HEK293 (cell line): ENCODE results near the gene PON1.

Experiments used
- CTCF ChIA-PET: fragments of 350-600 bp; formaldehyde crosslinking; extraction: SDS; loops from one replicate; lab custom pipeline; 2021; ENCODE audit warnings: antibody characterized with exemption; lab: Yijun Ruan, JAX
- POLR2A ChIA-PET: fragments of 300-600 bp; formaldehyde crosslinking; extraction: SDS; loops from one replicate; lab custom pipeline; 2020; ENCODE audit warnings: antibody characterized with exemption, inconsistent platforms; lab: Yijun Ruan, JAX
- H3K27ac ChIP-seq: fragments of 200-500 bp; sonication (Bioruptor generic); 2 replicates; pipeline ENCODE4 v1.5.1; 2014; ENCODE audit warnings: low read depth, low read length, control low read depth, inconsistent platforms; ENCODE audit errors: extremely low read depth
- H3K36me3 ChIP-seq, 2 experiments: fragments of 200-500 bp in 1 of 2; sonication (Bioruptor generic) in 1 of 2; 1 replicate in 1 of 2; 2 replicates in 1 of 2; pipeline ENCODE4 v1.5.1; 2014 to 2017; ENCODE audit warnings: inconsistent platforms in 2 of 2, low read length in 2 of 2; ENCODE audit not compliant: control insufficient read depth in 2 of 2, insufficient read depth in 1 of 2
- H3K4me1 ChIP-seq: fragments of 200-500 bp; sonication (Bioruptor generic); 2 replicates; pipeline ENCODE4 v1.5.1; 2014; ENCODE audit warnings: mild to moderate bottlenecking, low read length, inconsistent platforms; ENCODE audit not compliant: control insufficient read depth, insufficient read depth
- H3K4me3 ChIP-seq: 2 replicates; pipeline ENCODE4 v1.5.1; 2011; ENCODE audit warnings: low read depth, mild to moderate bottlenecking, control low read depth, low read length, moderate library complexity
- H3K9me3 ChIP-seq: fragments of 200-500 bp; sonication (Bioruptor generic); 2 replicates; pipeline ENCODE4 v1.5.1; 2014; ENCODE audit warnings: low read depth, low read length, inconsistent platforms; ENCODE audit not compliant: control insufficient read depth, insufficient read depth
- ATF2 ChIP-seq: fragments of 450-650 bp; formaldehyde crosslinking; IDR thresholded peaks from 2 replicates; pipeline ENCODE4 v1.5.1; 2016; ENCODE audit warnings: missing biosample characterization, missing genetic modification characterization, low read depth
- SALL2 ChIP-seq: fragments of 450-650 bp; formaldehyde crosslinking; IDR thresholded peaks from 2 replicates; pipeline ENCODE4 v1.5.0; 2017; ENCODE audit warnings: missing biosample characterization, mild to moderate bottlenecking, missing genetic modification characterization, borderline replicate concordance
- ZBTB44 ChIP-seq: fragments of 450-650 bp; IDR thresholded peaks from 2 replicates; pipeline ENCODE4 v1.5.1; 2018; ENCODE audit warnings: missing biosample characterization, mild to moderate bottlenecking, missing genetic modification characterization
- ZFP41 ChIP-seq: fragments of 450-650 bp; formaldehyde crosslinking; IDR thresholded peaks from 2 replicates; pipeline ENCODE4 v1.5.1; 2016; ENCODE audit warnings: missing biosample characterization, missing genetic modification characterization, borderline replicate concordance
- ZNF138 ChIP-seq: fragments of 450-650 bp; formaldehyde crosslinking; IDR thresholded peaks from 2 replicates; pipeline ENCODE4 v1.5.1; 2016; ENCODE audit warnings: missing biosample characterization, missing genetic modification characterization, borderline replicate concordance
- ZNF155 ChIP-seq: fragments of 450-650 bp; formaldehyde crosslinking; IDR thresholded peaks from 2 replicates; pipeline ENCODE4 v1.5.1; 2016; ENCODE audit warnings: missing biosample characterization, missing genetic modification characterization
- ZNF169 ChIP-seq: fragments of 450-650 bp; formaldehyde crosslinking; IDR thresholded peaks from 2 replicates; pipeline ENCODE4 v1.5.1; 2016; ENCODE audit warnings: missing biosample characterization, missing genetic modification characterization
- ZNF18 ChIP-seq: fragments of 450-650 bp; formaldehyde crosslinking; IDR thresholded peaks from 2 replicates; pipeline ENCODE4 v1.5.1; 2016; ENCODE audit warnings: missing biosample characterization, missing genetic modification characterization
- ZNF184 ChIP-seq: fragments of 450-650 bp; IDR thresholded peaks from 2 replicates; pipeline ENCODE4 v1.5.1; 2018; ENCODE audit warnings: missing biosample characterization, mild to moderate bottlenecking, missing genetic modification characterization
- ZNF214 ChIP-seq: fragments of 450-650 bp; formaldehyde crosslinking; IDR thresholded peaks from 2 replicates; pipeline ENCODE4 v1.5.1; 2017; ENCODE audit warnings: missing biosample characterization, mild to moderate bottlenecking, missing genetic modification characterization, borderline replicate concordance
- ZNF223 ChIP-seq: fragments of 450-650 bp; formaldehyde crosslinking; IDR thresholded peaks from 2 replicates; pipeline ENCODE4 v1.5.1; 2016; ENCODE audit warnings: missing biosample characterization, missing genetic modification characterization
- ZNF292 ChIP-seq: fragments of 450-650 bp; formaldehyde crosslinking; IDR thresholded peaks from 2 replicates; pipeline ENCODE4 v1.5.1; 2016; ENCODE audit warnings: low read depth, missing biosample characterization, missing genetic modification characterization, borderline replicate concordance
- ZNF335 ChIP-seq: fragments of 450-650 bp; formaldehyde crosslinking; conservative IDR thresholded peaks from 2 replicates; pipeline ENCODE4 v1.5.1; 2016; ENCODE audit warnings: missing biosample characterization, missing genetic modification characterization
- ZNF354C ChIP-seq: fragments of 450-650 bp; formaldehyde crosslinking; IDR thresholded peaks from 2 replicates; pipeline ENCODE4 v1.5.1; 2016; ENCODE audit warnings: missing biosample characterization, missing genetic modification characterization, low read depth, borderline replicate concordance
- ZNF544 ChIP-seq: fragments of 450-650 bp; formaldehyde crosslinking; IDR thresholded peaks from 2 replicates; pipeline ENCODE4 v1.5.0; 2017; ENCODE audit warnings: missing biosample characterization, missing genetic modification characterization
- ZNF558 ChIP-seq: fragments of 450-650 bp; formaldehyde crosslinking; IDR thresholded peaks from 2 replicates; pipeline ENCODE4 v1.5.1; 2016; ENCODE audit warnings: missing biosample characterization, missing genetic modification characterization
- ZNF561 ChIP-seq: fragments of 450-650 bp; IDR thresholded peaks from 2 replicates; pipeline ENCODE4 v1.5.1; 2018; ENCODE audit warnings: missing biosample characterization, missing genetic modification characterization, borderline replicate concordance
- ZNF610 ChIP-seq: fragments of 450-650 bp; formaldehyde crosslinking; IDR thresholded peaks from 2 replicates; pipeline ENCODE4 v1.5.1; 2016; ENCODE audit warnings: missing biosample characterization, missing genetic modification characterization, borderline replicate concordance
- ZNF623 ChIP-seq: fragments of 450-650 bp; formaldehyde crosslinking; IDR thresholded peaks from 2 replicates; pipeline ENCODE4 v1.5.1; 2016; ENCODE audit warnings: missing biosample characterization, missing genetic modification characterization
- ZNF670 ChIP-seq: fragments of 450-650 bp; formaldehyde crosslinking; IDR thresholded peaks from 2 replicates; pipeline ENCODE4 v1.5.1; 2016; ENCODE audit warnings: missing biosample characterization, missing genetic modification characterization, low read depth
- TF ChIP-seq, protein P1 (sequence below): fragments of 450-650 bp; IDR thresholded peaks from 2 replicates; pipeline ENCODE4 v1.5.1; 2018; ENCODE audit warnings: missing biosample characterization, missing genetic modification characterization
- TF ChIP-seq, protein P2 (sequence below): fragments of 450-650 bp; formaldehyde crosslinking; IDR thresholded peaks from 2 replicates; pipeline ENCODE4 v1.5.1; 2016; ENCODE audit warnings: missing biosample characterization, missing genetic modification characterization

Gene PON1

DNA sequence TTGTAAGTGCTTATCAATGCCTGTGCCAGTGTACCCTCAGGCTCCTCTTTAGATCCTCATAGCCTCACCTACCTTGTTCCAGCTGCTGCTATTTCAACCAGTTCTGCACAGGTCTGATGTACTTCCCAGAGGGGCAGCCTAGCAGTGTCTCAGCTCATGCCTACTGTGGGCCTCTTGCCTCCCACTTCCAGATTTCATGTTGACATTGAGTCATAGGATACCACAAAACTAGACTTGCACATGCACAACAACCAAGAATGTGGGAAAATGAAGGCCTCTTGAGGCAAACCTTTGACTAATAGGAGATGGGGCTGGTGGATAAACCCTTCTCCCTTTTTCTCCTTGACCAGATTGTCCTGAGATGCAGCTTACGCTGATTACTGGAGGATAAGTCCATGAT lies 40.8 kb upstream of the PON1 start:
- CTCF ChIA-PET = no interaction called here
- POLR2A ChIA-PET = no interaction called here
- no peak for TF ChIP-seq ZNF223 (tag by site-specific recombination)
- TF ChIP-seq ZBTB44 = no peak
- no peak for TF ChIP-seq ZNF610 (tag by site-specific recombination)
- no peaks in the 10 kb centered on the region for H3K9me3 ChIP-seq
- no peak overlapping the region for H3K27ac ChIP-seq
- H3K36me3 ChIP-seq = no peaks in the 10 kb centered on the region
- no peaks in the 10 kb centered on the region for H3K4me1 ChIP-seq
- H3K4me3 ChIP-seq = no peak overlapping the region

DNA sequence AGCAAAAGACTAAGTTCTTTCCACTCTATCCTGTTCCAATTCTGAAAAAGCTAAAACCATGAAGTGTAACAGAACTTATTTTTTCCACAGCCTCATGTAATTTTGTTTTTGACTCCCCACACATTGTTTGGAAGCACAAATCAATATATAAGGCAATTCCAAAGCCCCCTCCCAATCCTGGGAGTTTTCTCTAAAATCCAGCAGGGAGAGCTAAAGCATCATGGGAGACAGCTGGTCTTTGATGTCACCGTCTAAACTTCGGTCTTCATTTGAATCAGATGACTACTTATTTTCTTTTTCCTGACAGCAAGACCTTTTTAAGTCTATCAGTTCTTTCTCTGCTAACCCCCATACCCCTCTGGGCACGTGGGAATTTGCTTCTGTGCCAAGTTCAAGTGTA lies 33.3 kb upstream of the PON1 start:
- H3K4me1 ChIP-seq = no peaks in the 10 kb centered on the region
- POLR2A ChIA-PET = no interaction called here
- TF ChIP-seq ZNF169 (no peak), ZNF155 (tag by site-specific recombination) (no peak), SALL2 (tag by site-specific recombination) (no peak), ZNF561 (tag by site-specific recombination) (no peak), ZNF354C (no peak), ZNF18 (tag by site-specific recombination) (no peak), ZNF558 (tag by site-specific recombination) (no peak)
- CTCF ChIA-PET = no interaction called here
- H3K9me3 ChIP-seq = no peaks in the 10 kb centered on the region
- H3K27ac ChIP-seq = no peak overlapping the region
- no peaks in the 10 kb centered on the region for H3K36me3 ChIP-seq
- no peak overlapping the region for H3K4me3 ChIP-seq

GRCh38 chr7:95342642-95343307 lies 18.4 kb upstream of the PON1 start:
- Histone ChIP-seq H3K4me1 (no peaks in the 10 kb centered on the region), H3K4me3 (no peak overlapping the region), H3K27ac (no peak overlapping the region), H3K36me3 (no peaks in the 10 kb centered on the region), H3K9me3 (no peaks in the 10 kb centered on the region)
- CTCF ChIA-PET = interaction anchor here (0.6 kb wide), 1 partner anchor 127 kb away, joined by 3 read pairs; no protein-coding TSS in a partner anchor
- POLR2A ChIA-PET = no interaction called here
- TF ChIP-seq ZNF138 (tag by site-specific recombination) = no peak
- no peak for TF ChIP-seq ZNF214 (tag by site-specific recombination)
- no peak for TF ChIP-seq ZNF335
- TF ChIP-seq ATF2 (tag by site-specific recombination) = no peak
- TF ChIP-seq ZNF670 (tag by site-specific recombination) = no peak
- TF ChIP-seq, protein P1, sequence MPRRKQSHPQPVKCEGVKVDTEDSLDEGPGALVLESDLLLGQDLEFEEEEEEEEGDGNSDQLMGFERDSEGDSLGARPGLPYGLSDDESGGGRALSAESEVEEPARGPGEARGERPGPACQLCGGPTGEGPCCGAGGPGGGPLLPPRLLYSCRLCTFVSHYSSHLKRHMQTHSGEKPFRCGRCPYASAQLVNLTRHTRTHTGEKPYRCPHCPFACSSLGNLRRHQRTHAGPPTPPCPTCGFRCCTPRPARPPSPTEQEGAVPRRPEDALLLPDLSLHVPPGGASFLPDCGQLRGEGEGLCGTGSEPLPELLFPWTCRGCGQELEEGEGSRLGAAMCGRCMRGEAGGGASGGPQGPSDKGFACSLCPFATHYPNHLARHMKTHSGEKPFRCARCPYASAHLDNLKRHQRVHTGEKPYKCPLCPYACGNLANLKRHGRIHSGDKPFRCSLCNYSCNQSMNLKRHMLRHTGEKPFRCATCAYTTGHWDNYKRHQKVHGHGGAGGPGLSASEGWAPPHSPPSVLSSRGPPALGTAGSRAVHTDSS (tag by site-specific recombination) = no peak
- TF ChIP-seq, protein P2, sequence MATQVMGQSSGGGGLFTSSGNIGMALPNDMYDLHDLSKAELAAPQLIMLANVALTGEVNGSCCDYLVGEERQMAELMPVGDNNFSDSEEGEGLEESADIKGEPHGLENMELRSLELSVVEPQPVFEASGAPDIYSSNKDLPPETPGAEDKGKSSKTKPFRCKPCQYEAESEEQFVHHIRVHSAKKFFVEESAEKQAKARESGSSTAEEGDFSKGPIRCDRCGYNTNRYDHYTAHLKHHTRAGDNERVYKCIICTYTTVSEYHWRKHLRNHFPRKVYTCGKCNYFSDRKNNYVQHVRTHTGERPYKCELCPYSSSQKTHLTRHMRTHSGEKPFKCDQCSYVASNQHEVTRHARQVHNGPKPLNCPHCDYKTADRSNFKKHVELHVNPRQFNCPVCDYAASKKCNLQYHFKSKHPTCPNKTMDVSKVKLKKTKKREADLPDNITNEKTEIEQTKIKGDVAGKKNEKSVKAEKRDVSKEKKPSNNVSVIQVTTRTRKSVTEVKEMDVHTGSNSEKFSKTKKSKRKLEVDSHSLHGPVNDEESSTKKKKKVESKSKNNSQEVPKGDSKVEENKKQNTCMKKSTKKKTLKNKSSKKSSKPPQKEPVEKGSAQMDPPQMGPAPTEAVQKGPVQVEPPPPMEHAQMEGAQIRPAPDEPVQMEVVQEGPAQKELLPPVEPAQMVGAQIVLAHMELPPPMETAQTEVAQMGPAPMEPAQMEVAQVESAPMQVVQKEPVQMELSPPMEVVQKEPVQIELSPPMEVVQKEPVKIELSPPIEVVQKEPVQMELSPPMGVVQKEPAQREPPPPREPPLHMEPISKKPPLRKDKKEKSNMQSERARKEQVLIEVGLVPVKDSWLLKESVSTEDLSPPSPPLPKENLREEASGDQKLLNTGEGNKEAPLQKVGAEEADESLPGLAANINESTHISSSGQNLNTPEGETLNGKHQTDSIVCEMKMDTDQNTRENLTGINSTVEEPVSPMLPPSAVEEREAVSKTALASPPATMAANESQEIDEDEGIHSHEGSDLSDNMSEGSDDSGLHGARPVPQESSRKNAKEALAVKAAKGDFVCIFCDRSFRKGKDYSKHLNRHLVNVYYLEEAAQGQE (tag by site-specific recombination) = no peak
- TF ChIP-seq ZNF292 (tag by site-specific recombination) = no peak
- no peak for TF ChIP-seq ZFP41
- TF ChIP-seq ZNF184 (tag by site-specific recombination) = no peak
- no peak for TF ChIP-seq ZNF544 (tag by site-specific recombination)
- TF ChIP-seq ZNF623 (tag by site-specific recombination) = no peak
